H9 (cell line): ENCODE measurements around the gene TRERF1. TPM values are rescaled to one million over a fixed set of nuclear protein-coding genes. Genes with fewer than 3 reads are reported as not detected.

Source experiments
- DNase-seq: peaks from one replicate; pipeline ENCODE4 v3.0.0-alpha.2; 2017
- H2AFZ ChIP-seq: one replicate; pipeline ENCODE4 v1.6.1; 2013; ENCODE audit warnings: mild to moderate bottlenecking, low read length, control low read depth, moderate library complexity
- H2AK5ac ChIP-seq: 2 replicates; pipeline ENCODE4 v1.6.1; 2013; ENCODE audit warnings: low read length, control low read depth, mixed read lengths; ENCODE audit not compliant: insufficient read length
- H2BK120ac ChIP-seq: one replicate; pipeline ENCODE4 v1.6.1; 2013; ENCODE audit warnings: low read depth, mild to moderate bottlenecking, low read length, control low read depth, inconsistent platforms; ENCODE audit not compliant: poor library complexity, severe bottlenecking
- H2BK12ac ChIP-seq: 2 replicates; pipeline ENCODE4 v1.6.1; 2013; ENCODE audit warnings: low read length, control low read depth, mixed read lengths, low read depth; ENCODE audit not compliant: insufficient read length
- H2BK15ac ChIP-seq: 2 replicates; pipeline ENCODE4 v1.6.1; 2013; ENCODE audit warnings: low read depth, low read length, control low read depth
- H2BK20ac ChIP-seq: one replicate; pipeline ENCODE4 v1.6.1; 2013; ENCODE audit warnings: low read depth, mild to moderate bottlenecking, low read length, control low read depth, inconsistent platforms; ENCODE audit not compliant: poor library complexity, severe bottlenecking
- H2BK5ac ChIP-seq: 2 replicates; pipeline ENCODE4 v1.6.1; 2013; ENCODE audit warnings: low read length, control low read depth, mixed read lengths; ENCODE audit not compliant: insufficient read length
- H3K14ac ChIP-seq: 2 replicates; pipeline ENCODE4 v1.6.1; 2013; ENCODE audit warnings: low read length, control low read depth; ENCODE audit not compliant: insufficient read depth
- H3K18ac ChIP-seq: 2 replicates; pipeline ENCODE4 v1.6.1; 2013; ENCODE audit warnings: low read depth, mild to moderate bottlenecking, mixed read lengths, low read length, control low read depth; ENCODE audit not compliant: insufficient read length
- H3K23ac ChIP-seq: 2 replicates; pipeline ENCODE4 v1.6.1; 2013; ENCODE audit warnings: low read length, control low read depth, mixed read lengths, low read depth; ENCODE audit not compliant: insufficient read length
- H3K23me2 ChIP-seq: 2 replicates; pipeline ENCODE4 v1.6.1; 2013; ENCODE audit warnings: low read depth, mild to moderate bottlenecking, mixed read lengths, low read length, control low read depth; ENCODE audit not compliant: insufficient read length, poor library complexity, severe bottlenecking
- H3K27ac ChIP-seq: 2 replicates; pipeline ENCODE4 v1.5.1; 2013; ENCODE audit warnings: low read length, control low read depth, mixed read lengths, low read depth; ENCODE audit not compliant: insufficient read length
- H3K27me3 ChIP-seq: 2 replicates; pipeline ENCODE4 v1.6.1; 2013; ENCODE audit warnings: low read length, control low read depth, inconsistent platforms; ENCODE audit not compliant: insufficient read depth
- H3K4ac ChIP-seq: 2 replicates; pipeline ENCODE4 v1.6.1; 2013; ENCODE audit warnings: low read depth, mild to moderate bottlenecking, control low read depth, inconsistent platforms, low read length, moderate library complexity
- H3K4me1 ChIP-seq: 2 replicates; pipeline ENCODE4 v1.6.1; 2013; ENCODE audit warnings: low read length, control low read depth, inconsistent platforms; ENCODE audit not compliant: insufficient read depth
- H3K4me2 ChIP-seq: 2 replicates; pipeline ENCODE4 v1.6.1; 2013; ENCODE audit warnings: low read length, control low read depth, mixed read lengths; ENCODE audit not compliant: insufficient read length, insufficient read depth
- H3K56ac ChIP-seq: 2 replicates; pipeline ENCODE4 v1.6.1; 2013; ENCODE audit warnings: low read depth, mild to moderate bottlenecking, mixed read lengths, low read length, control low read depth; ENCODE audit not compliant: insufficient read length
- H3K79me1 ChIP-seq: 2 replicates; pipeline ENCODE4 v1.6.1; 2013; ENCODE audit warnings: low read depth, mild to moderate bottlenecking, moderate library complexity, low read length, control low read depth, inconsistent platforms; ENCODE audit not compliant: insufficient read depth, poor library complexity, severe bottlenecking
- H3K79me2 ChIP-seq: 2 replicates; pipeline ENCODE4 v1.6.1; 2013; ENCODE audit warnings: low read length, control low read depth, inconsistent platforms; ENCODE audit not compliant: insufficient read depth
- H3K9ac ChIP-seq: 2 replicates; pipeline ENCODE4 v1.6.1; 2013; ENCODE audit warnings: low read length, control low read depth, mixed read lengths; ENCODE audit not compliant: insufficient read length; ENCODE audit errors: extremely low read depth
- H3K9me3 ChIP-seq: one replicate; pipeline ENCODE4 v1.6.1; 2013; ENCODE audit warnings: low read depth, low read length, inconsistent platforms; ENCODE audit not compliant: control insufficient read depth
- H3T11ph ChIP-seq: one replicate; pipeline ENCODE4 v1.6.1; 2013; ENCODE audit warnings: mild to moderate bottlenecking, low read length, control low read depth, inconsistent platforms
- H4K20me1 ChIP-seq: one replicate; pipeline ENCODE4 v1.6.1; 2013; ENCODE audit not compliant: control insufficient read depth, insufficient read length, insufficient read depth
- H4K5ac ChIP-seq: 2 replicates; pipeline ENCODE4 v1.6.1; 2013; ENCODE audit warnings: low read depth, mild to moderate bottlenecking, mixed read lengths, low read length, control low read depth; ENCODE audit not compliant: insufficient read length
- H4K8ac ChIP-seq: replicated peaks from 2 replicates; pipeline ENCODE4 v1.6.1; 2013; ENCODE audit warnings: low read length, control low read depth, mixed read lengths, low read depth; ENCODE audit not compliant: insufficient read length
- H4K91ac ChIP-seq: 2 replicates; pipeline ENCODE4 v1.6.1; 2013; ENCODE audit warnings: low read depth, mild to moderate bottlenecking, moderate library complexity, mixed read lengths, low read length, control low read depth; ENCODE audit not compliant: insufficient read length
- H3K27ac Mint-ChIP-seq, 3 experiments: 2 replicates in 2 of 3; 3 replicates in 1 of 3; pipeline ENCODE4 v1.8.0; 2020 to 2021; ENCODE audit warnings: mixed read lengths in 3 of 3, mild to moderate bottlenecking in 1 of 3, moderate library complexity in 1 of 3
- H3K27me3 Mint-ChIP-seq: 2 replicates; pipeline ENCODE4 v1.8.0; 2021; ENCODE audit warnings: low read depth, mild to moderate bottlenecking, moderate library complexity, mixed read lengths
- H3K36me3 Mint-ChIP-seq, 3 experiments: 2 replicates in 2 of 3; 3 replicates in 1 of 3; pipeline ENCODE4 v1.8.0; 2020 to 2021; ENCODE audit warnings: low read depth in 3 of 3, mixed read lengths in 3 of 3; ENCODE audit not compliant: insufficient read depth in 1 of 3
- H3K4me1 Mint-ChIP-seq, 2 experiments: 2 replicates each; pipeline ENCODE4 v1.8.0; 2020; ENCODE audit warnings: mixed read lengths in 2 of 2
- H3K4me3 Mint-ChIP-seq, 2 experiments: 2 replicates in 1 of 2; 3 replicates in 1 of 2; pipeline ENCODE4 v1.8.0; 2020 to 2021; ENCODE audit warnings: mild to moderate bottlenecking in 2 of 2, mixed read lengths in 2 of 2, moderate library complexity in 1 of 2
- H3K9me3 Mint-ChIP-seq, 2 experiments: 2 replicates in 1 of 2; 3 replicates in 1 of 2; pipeline ENCODE4 v1.8.0; 2020; ENCODE audit warnings: mild to moderate bottlenecking in 2 of 2, mixed read lengths in 2 of 2, moderate library complexity in 1 of 2
- WGBS: extraction: QIAGEN DNeasy Blood & Tissue Kit; methylation state at CpG from one replicate; pipeline ENCODE4 v1.1.7; 2013; ENCODE audit warnings: missing lambda C conversion rate, low lambda C conversion rate, mixed read lengths; ENCODE audit not compliant: insufficient read length; ENCODE audit errors: extremely low coverage; 5-methylcytosine and 5-hydroxymethylcytosine counted together
- total RNA-seq: library from RNA; stranded (reverse); gene quantifications from 2 replicates; pipeline ENCODE4 v1.2.1, GENCODE V29; 2021
- TF ChIP-seq, protein P1 (sequence below): fragments of 200-600 bp; sonication (generic); conservative IDR thresholded peaks from 3 replicates; pipeline ENCODE4 v1.8.0; 2021; ENCODE audit warnings: antibody characterized with exemption, mild to moderate bottlenecking

TRERF1 gene
- total RNA-seq, 1 experiment from 2014 or later, result 19.7 TPM

GRCh38 chr6:42204768-42205282, 246.9 kb downstream of the TRERF1 start:
- H3K14ac ChIP-seq, result no peak overlapping the region
- no peaks in the 10 kb centered on the region for H3K9me3 ChIP-seq
- H3K4me3 Mint-ChIP-seq, result no peak overlapping the region
- peaks cover 4 to 7% of the 10 kb centered on the region in 2 experiments for H3K4me1 Mint-ChIP-seq
- H3K79me1 ChIP-seq, result no peaks in the 10 kb centered on the region
- no peak overlapping the region for H4K91ac ChIP-seq
- H3K9ac ChIP-seq, result no peak overlapping the region
- no peak overlapping the region for H3K23ac ChIP-seq
- no peak overlapping the region for H2BK120ac ChIP-seq
- no peak overlapping the region for H2BK5ac ChIP-seq
- peaks cover 19 to 42% (median 41%) of the 10 kb centered on the region in 3 experiments; a peak in 6 of 7 replicates for H3K36me3 Mint-ChIP-seq
- H3K27me3 Mint-ChIP-seq, result no peaks in the 10 kb centered on the region
- no peak overlapping the region for H3K4me2 ChIP-seq
- no peak overlapping the region for H3K27ac ChIP-seq
- H3K4me1 ChIP-seq, result no peaks in the 10 kb centered on the region
- WGBS, result no CpG with 5 or more reads among the region's 4 CpGs
- no peaks in the 10 kb centered on the region for H3K9me3 Mint-ChIP-seq
- no peaks in the 10 kb centered on the region for H3K27me3 ChIP-seq
- H3K56ac ChIP-seq, result no peak overlapping the region
- H4K5ac ChIP-seq, result no peak overlapping the region
- DNase-seq, result no peak
- no peak overlapping the region for H3T11ph ChIP-seq
- no peak overlapping the region for H3K18ac ChIP-seq
- H4K20me1 ChIP-seq, result no peaks in the 10 kb centered on the region
- H2AFZ ChIP-seq, result no peak overlapping the region
- H2BK15ac ChIP-seq, result no peak overlapping the region
- H2AK5ac ChIP-seq, result no peak overlapping the region
- no peaks in the 10 kb centered on the region for H3K23me2 ChIP-seq
- H3K79me2 ChIP-seq, result no peaks in the 10 kb centered on the region
- no peak overlapping the region for H4K8ac ChIP-seq
- no peak overlapping the region for H2BK12ac ChIP-seq
- no peak overlapping the region for H3K27ac Mint-ChIP-seq
- TF ChIP-seq, protein P1, sequence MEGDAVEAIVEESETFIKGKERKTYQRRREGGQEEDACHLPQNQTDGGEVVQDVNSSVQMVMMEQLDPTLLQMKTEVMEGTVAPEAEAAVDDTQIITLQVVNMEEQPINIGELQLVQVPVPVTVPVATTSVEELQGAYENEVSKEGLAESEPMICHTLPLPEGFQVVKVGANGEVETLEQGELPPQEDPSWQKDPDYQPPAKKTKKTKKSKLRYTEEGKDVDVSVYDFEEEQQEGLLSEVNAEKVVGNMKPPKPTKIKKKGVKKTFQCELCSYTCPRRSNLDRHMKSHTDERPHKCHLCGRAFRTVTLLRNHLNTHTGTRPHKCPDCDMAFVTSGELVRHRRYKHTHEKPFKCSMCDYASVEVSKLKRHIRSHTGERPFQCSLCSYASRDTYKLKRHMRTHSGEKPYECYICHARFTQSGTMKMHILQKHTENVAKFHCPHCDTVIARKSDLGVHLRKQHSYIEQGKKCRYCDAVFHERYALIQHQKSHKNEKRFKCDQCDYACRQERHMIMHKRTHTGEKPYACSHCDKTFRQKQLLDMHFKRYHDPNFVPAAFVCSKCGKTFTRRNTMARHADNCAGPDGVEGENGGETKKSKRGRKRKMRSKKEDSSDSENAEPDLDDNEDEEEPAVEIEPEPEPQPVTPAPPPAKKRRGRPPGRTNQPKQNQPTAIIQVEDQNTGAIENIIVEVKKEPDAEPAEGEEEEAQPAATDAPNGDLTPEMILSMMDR, result no peak
- H3K4ac ChIP-seq, result no peak overlapping the region
- no peak overlapping the region for H2BK20ac ChIP-seq
